B cell (primary cell): Measurements from ENCODE around the gene TMOD1.

Experiments
- EZH2 ChIP-seq: IDR thresholded peaks from 2 replicates; pipeline ENCODE4 v1.6.1; 2012; ENCODE audit warnings: borderline replicate concordance, low read depth, mild to moderate bottlenecking, moderate library complexity, low read length; ENCODE audit not compliant: insufficient read depth, poor library complexity, severe bottlenecking
- TF ChIP-seq, protein P1 (sequence below): fragments of 200-600 bp; IDR thresholded peaks from one replicate; pipeline ENCODE4 v1.8.0; 2022; ENCODE audit warnings: antibody characterized with exemption, mild to moderate bottlenecking

DNA sequence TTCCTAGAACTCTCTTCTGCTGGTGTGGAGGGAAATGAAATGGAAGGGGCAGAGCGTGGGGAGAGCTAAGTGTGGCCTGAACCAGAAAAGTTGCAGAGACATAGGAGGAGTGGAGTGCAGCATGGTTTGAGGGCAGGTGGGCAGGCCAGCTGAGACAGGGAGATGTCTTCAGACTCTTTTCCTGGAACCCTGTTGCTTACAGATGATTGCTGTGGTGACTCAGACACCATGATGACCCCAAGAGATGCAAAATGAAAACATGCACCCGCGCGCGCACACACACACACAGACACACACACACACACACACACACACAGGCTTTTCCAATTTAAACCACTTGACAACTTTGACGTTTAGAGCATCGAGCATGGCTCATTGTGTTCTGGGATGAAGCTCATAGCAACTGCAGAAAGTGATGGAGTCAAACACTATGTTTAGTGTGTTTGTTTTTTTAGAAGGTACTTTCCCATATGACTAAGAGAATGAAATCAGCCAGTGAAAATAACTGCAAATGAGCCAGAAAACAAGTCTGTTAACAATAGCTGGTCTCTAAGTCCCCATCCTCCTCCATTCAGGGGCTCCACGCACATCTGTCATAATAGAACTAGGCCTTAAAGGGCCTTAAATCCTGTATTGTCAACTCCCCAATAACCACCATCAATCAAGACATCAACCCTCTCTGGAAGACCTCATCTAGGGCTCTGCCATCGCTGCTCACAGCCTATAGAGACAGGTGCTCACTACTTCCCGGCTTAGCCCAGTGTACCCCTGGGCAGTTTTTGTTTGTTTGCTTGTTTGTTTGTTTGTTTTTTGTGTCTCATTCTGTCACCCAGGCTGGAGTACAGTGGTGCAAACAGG, 9.6 kb downstream of the TMOD1 start:
- TF ChIP-seq EZH2: no peak
- TF ChIP-seq, protein P1, sequence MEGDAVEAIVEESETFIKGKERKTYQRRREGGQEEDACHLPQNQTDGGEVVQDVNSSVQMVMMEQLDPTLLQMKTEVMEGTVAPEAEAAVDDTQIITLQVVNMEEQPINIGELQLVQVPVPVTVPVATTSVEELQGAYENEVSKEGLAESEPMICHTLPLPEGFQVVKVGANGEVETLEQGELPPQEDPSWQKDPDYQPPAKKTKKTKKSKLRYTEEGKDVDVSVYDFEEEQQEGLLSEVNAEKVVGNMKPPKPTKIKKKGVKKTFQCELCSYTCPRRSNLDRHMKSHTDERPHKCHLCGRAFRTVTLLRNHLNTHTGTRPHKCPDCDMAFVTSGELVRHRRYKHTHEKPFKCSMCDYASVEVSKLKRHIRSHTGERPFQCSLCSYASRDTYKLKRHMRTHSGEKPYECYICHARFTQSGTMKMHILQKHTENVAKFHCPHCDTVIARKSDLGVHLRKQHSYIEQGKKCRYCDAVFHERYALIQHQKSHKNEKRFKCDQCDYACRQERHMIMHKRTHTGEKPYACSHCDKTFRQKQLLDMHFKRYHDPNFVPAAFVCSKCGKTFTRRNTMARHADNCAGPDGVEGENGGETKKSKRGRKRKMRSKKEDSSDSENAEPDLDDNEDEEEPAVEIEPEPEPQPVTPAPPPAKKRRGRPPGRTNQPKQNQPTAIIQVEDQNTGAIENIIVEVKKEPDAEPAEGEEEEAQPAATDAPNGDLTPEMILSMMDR: no peak
